Hepatocyte (in vitro differentiated cells): ENCODE results near the gene RAB43. TPM values are rescaled to one million over a fixed set of nuclear protein-coding genes. Genes with fewer than 3 reads are reported as not detected.

ENCODE experiments used
- DNase-seq: peaks from one replicate; pipeline ENCODE4 v3.0.0-alpha.2; 2016; ENCODE audit warnings: low spot score
- H2AFZ ChIP-seq: fragments of 200-600 bp; sonication (generic); 2 replicates; pipeline ENCODE4 v1.6.0; 2016; ENCODE audit warnings: antibody characterized with exemption, mild to moderate bottlenecking
- H3K27ac ChIP-seq: fragments of 200-600 bp; sonication (generic); 2 replicates; pipeline ENCODE4 v1.5.1; 2016; ENCODE audit warnings: mild to moderate bottlenecking
- H3K27me3 ChIP-seq: fragments of 200-600 bp; sonication (generic); 2 replicates; pipeline ENCODE4 v1.6.1; 2016
- H3K36me3 ChIP-seq: fragments of 200-600 bp; sonication (generic); replicated peaks from 2 replicates; pipeline ENCODE4 v1.5.1; 2016; ENCODE audit warnings: low read depth; ENCODE audit not compliant: insufficient read depth
- H3K4me1 ChIP-seq: fragments of 200-600 bp; sonication (generic); 2 replicates; pipeline ENCODE4 v1.5.1; 2016; ENCODE audit warnings: mild to moderate bottlenecking, moderate library complexity; ENCODE audit not compliant: insufficient read depth
- H3K4me2 ChIP-seq: fragments of 200-600 bp; sonication (generic); 2 replicates; pipeline ENCODE4 v1.6.0; 2016
- H3K4me3 ChIP-seq: fragments of 200-600 bp; sonication (generic); 2 replicates; pipeline ENCODE4 v1.5.1; 2016; ENCODE audit warnings: mild to moderate bottlenecking
- H3K79me2 ChIP-seq: fragments of 200-600 bp; sonication (generic); 2 replicates; pipeline ENCODE4 v1.6.0; 2017; ENCODE audit warnings: mild to moderate bottlenecking
- H3K9me2 ChIP-seq: fragments of 200-600 bp; sonication (generic); replicated peaks from 2 replicates; pipeline ENCODE4 v1.6.0; 2017; ENCODE audit warnings: mild to moderate bottlenecking; ENCODE audit not compliant: insufficient read depth
- H3K9me3 ChIP-seq: fragments of 200-600 bp; sonication (generic); 2 replicates; pipeline ENCODE4 v1.5.1; 2016; ENCODE audit warnings: low read depth, mild to moderate bottlenecking
- H4K20me1 ChIP-seq: fragments of 200-600 bp; sonication (generic); 2 replicates; pipeline ENCODE4 v1.6.0; 2016; ENCODE audit warnings: mild to moderate bottlenecking; ENCODE audit not compliant: insufficient read depth, poor library complexity, severe bottlenecking
- CTCF ChIP-seq: fragments of 200-600 bp; sonication (generic); IDR thresholded peaks from 2 replicates; pipeline ENCODE4 v1.5.1; 2016; ENCODE audit warnings: antibody characterized with exemption, mild to moderate bottlenecking; ENCODE audit not compliant: poor library complexity
- EZH2 ChIP-seq: fragments of 200-600 bp; sonication (generic); IDR thresholded peaks from 2 replicates; pipeline ENCODE4 v1.6.1; 2016; ENCODE audit warnings: antibody characterized with exemption, mild to moderate bottlenecking, borderline replicate concordance
- EZH2phosphoT487 ChIP-seq: fragments of 200-600 bp; sonication (generic); IDR thresholded peaks from one replicate; pipeline ENCODE4 v1.6.1; 2018; ENCODE audit warnings: antibody characterized with exemption, mild to moderate bottlenecking, low read depth, moderate library complexity; ENCODE audit not compliant: unreplicated experiment, severe bottlenecking
- WGBS: methylation state at CpG from one replicate; pipeline ENCODE4 v1.1.6; 2016; ENCODE audit warnings: low lambda C conversion rate; ENCODE audit errors: missing lambda C conversion rate; 5-methylcytosine and 5-hydroxymethylcytosine counted together
- polyA plus RNA-seq: library from polyadenylated mRNA; unstranded; fragments of >200 nt; fragmentation: Nextera tagmentation; extraction: Ambion mirVana; gene quantifications from 2 replicates; pipeline ENCODE4 v1.2.1, GENCODE V29; 2016
- total RNA-seq: library from RNA; depleted of rRNA; stranded (reverse); fragments of >200 nt; gene quantifications from 2 replicates; pipeline ENCODE4 v1.2.3, GENCODE V29; 2014

Gene RAB43
- total and polyA plus RNA-seq, 2 experiments from 2014 or later, result 23.5 to 27.1 TPM

- 96% methylated on average over 4 of the region's 4 CpGs for WGBS
- Histone ChIP-seq H4K20me1 (no peaks in the 10 kb centered on the region), H3K36me3 (no peaks in the 10 kb centered on the region), H3K4me1 (no peaks in the 10 kb centered on the region), H3K4me2 (no peak overlapping the region), H3K9me3 (no peaks in the 10 kb centered on the region), H2AFZ (no peak overlapping the region), H3K27ac (no peak overlapping the region), H3K9me2 (no peaks in the 10 kb centered on the region), H3K4me3 (no peak overlapping the region), H3K79me2 (no peaks in the 10 kb centered on the region), H3K27me3 (no peaks in the 10 kb centered on the region)
- DNase-seq, result no peak
- TF ChIP-seq EZH2, result no peak
- TF ChIP-seq EZH2phosphoT487, result no peak
- no peak for TF ChIP-seq CTCF
Observed at GRCh38 chr3:129085818-129086217, 35.8 kb downstream of the RAB43 start.

- H4K20me1 ChIP-seq, result no peaks in the 10 kb centered on the region
- H3K79me2 ChIP-seq, result no peaks in the 10 kb centered on the region
- no peak overlapping the region for H2AFZ ChIP-seq
- no peaks in the 10 kb centered on the region for H3K9me3 ChIP-seq
- no peak overlapping the region for H3K27ac ChIP-seq
- H3K9me2 ChIP-seq, result no peaks in the 10 kb centered on the region
- H3K4me3 ChIP-seq, result no peak overlapping the region
- TF ChIP-seq EZH2 (no peak), CTCF (no peak), EZH2phosphoT487 (no peak)
- no peaks in the 10 kb centered on the region for H3K4me1 ChIP-seq
- H3K36me3 ChIP-seq, result no peaks in the 10 kb centered on the region
- 94% methylated on average over 12 of the region's 12 CpGs for WGBS
- H3K4me2 ChIP-seq, result no peak overlapping the region
- H3K27me3 ChIP-seq, result no peaks in the 10 kb centered on the region
- no peak for DNase-seq
Observed at GRCh38 chr3:129085165-129085715, 36.4 kb downstream of the RAB43 start.

GRCh38 chr3:129084501-129084900 is 37.1 kb downstream of the RAB43 start:
- Histone ChIP-seq H3K4me3 (no peak overlapping the region), H3K4me2 (no peak overlapping the region), H3K27me3 (no peaks in the 10 kb centered on the region), H3K9me2 (no peaks in the 10 kb centered on the region), H3K36me3 (no peaks in the 10 kb centered on the region), H2AFZ (no peak overlapping the region), H3K9me3 (no peaks in the 10 kb centered on the region), H3K79me2 (no peaks in the 10 kb centered on the region), H3K27ac (no peak overlapping the region), H4K20me1 (no peaks in the 10 kb centered on the region), H3K4me1 (no peaks in the 10 kb centered on the region)
- TF ChIP-seq EZH2phosphoT487, result no peak
- TF ChIP-seq EZH2, result no peak
- no peak for TF ChIP-seq CTCF
- DNase-seq, result no peak
- WGBS, result 92% methylated on average over 6 of the region's 6 CpGs

GRCh38 chr3:129082026-129082425 is 39.6 kb downstream of the RAB43 start:
- WGBS, result 91% methylated on average over 9 of the region's 9 CpGs
- no peaks in the 10 kb centered on the region for H3K4me1 ChIP-seq
- no peaks in the 10 kb centered on the region for H3K9me3 ChIP-seq

More at GRCh38 chr3:129082026-129082425, 39.6 kb downstream of the RAB43 start:
- Histone ChIP-seq H4K20me1 (no peaks in the 10 kb centered on the region), H3K4me3 (no peak overlapping the region), H3K36me3 (no peaks in the 10 kb centered on the region), H3K79me2 (no peaks in the 10 kb centered on the region), H2AFZ (no peak overlapping the region), H3K9me2 (no peaks in the 10 kb centered on the region), H3K27ac (no peak overlapping the region), H3K4me2 (no peak overlapping the region), H3K27me3 (no peaks in the 10 kb centered on the region)
- DNase-seq, result no peak
- TF ChIP-seq CTCF (no peak), EZH2phosphoT487 (no peak), EZH2 (no peak)
